GM23248 (cell line): ENCODE data around the gene PPM1L.

Experiments used
- EZH2 ChIP-seq: fragments of 200-600 bp; sonication (generic); IDR thresholded peaks from 2 replicates; pipeline ENCODE4 v1.6.1; 2018; ENCODE audit warnings: antibody characterized with exemption, mild to moderate bottlenecking; ENCODE audit not compliant: insufficient read depth, poor library complexity, severe bottlenecking
- EZH2phosphoT487 ChIP-seq: fragments of 200-600 bp; sonication (generic); IDR thresholded peaks from 2 replicates; pipeline ENCODE4 v1.6.1; 2018; ENCODE audit warnings: antibody characterized with exemption, moderate library complexity, mild to moderate bottlenecking, low read depth; ENCODE audit not compliant: insufficient read depth

DNA sequence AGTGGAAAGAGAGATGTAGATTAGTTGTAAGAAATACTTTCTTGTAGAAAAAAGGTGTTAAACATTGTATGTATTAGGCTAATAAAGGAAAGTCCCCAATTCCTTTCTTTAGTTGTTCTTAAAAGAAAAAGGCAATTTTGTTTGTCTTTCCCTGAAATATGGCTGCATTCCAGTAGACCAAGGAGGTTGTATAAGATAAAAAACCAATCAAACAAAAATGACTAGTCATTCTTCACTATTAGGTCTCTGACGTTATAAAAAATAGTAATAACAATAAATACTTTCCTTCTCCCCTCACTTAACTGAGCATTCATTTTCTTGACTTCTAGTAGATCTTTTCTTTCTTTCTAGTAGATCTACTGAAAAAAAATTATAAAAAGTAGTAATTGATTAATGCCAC, 8.6 kb upstream of the PPM1L start:
- TF ChIP-seq EZH2 (no peak), EZH2phosphoT487 (no peak)
